ENCODE measurements around the gene ITIH5. TPM values are rescaled to one million over a fixed set of nuclear protein-coding genes. Genes with fewer than 3 reads are reported as not detected.

ITIH5 gene
- total RNA-seq, 2 experiments from 2014 or later = not detected

GRCh38 chr10:7601023-7601656, 65.6 kb downstream of the ITIH5 start:
- DNase-seq (no peak), ATAC-seq (ENCODE audit: poor library complexity) (no peak)
- ChIA-PET POLR2A (no interaction called here), CTCF (no interaction called here)
- Histone ChIP-seq H3K27me3 (ENCODE audit: control insufficient read depth in 1 of 2, insufficient read depth in 2 of 2, low read length in 2 of 2) (peaks cover 0 to 4% of the 10 kb centered on the region in 2 experiments), H3K4me1 (ENCODE audit: insufficient read depth, low read length) (no peaks in the 10 kb centered on the region), H3K9me3 (ENCODE audit: control insufficient read depth in 1 of 2, insufficient read depth in 1 of 2, low read length in 2 of 2) (no peaks in the 10 kb centered on the region), H3K36me3 (ENCODE audit: insufficient read depth, low read length) (no peaks in the 10 kb centered on the region), H3K4me3 (ENCODE audit: low read length) (no peak overlapping the region), H3K27ac (ENCODE audit: low read depth in 1 of 2, low read length in 2 of 2) (no peak overlapping the region)
- H3K9me3 Mint-ChIP-seq = no peaks in the 10 kb centered on the region
- H3K4me3 Mint-ChIP-seq = no peak overlapping the region
- no peaks in the 10 kb centered on the region for H3K27me3 Mint-ChIP-seq
- intact Hi-C loops (cut with DNase I, micrococcal nuclease) = no loop called here
- H3K4me1 Mint-ChIP-seq (ENCODE audit: low read depth) = peaks cover 16% of the 10 kb centered on the region
- no peak overlapping the region for H3K27ac Mint-ChIP-seq
- no peak for TF ChIP-seq CTCF (IDR thresholded peaks at IDR 0.05)
- no peaks in the 10 kb centered on the region for H3K36me3 Mint-ChIP-seq (ENCODE audit: low read depth)

- Mint-ChIP-seq H3K4me3 (no peak overlapping the region), H3K36me3 (ENCODE audit: low read depth) (no peaks in the 10 kb centered on the region), H3K4me1 (ENCODE audit: low read depth) (peaks cover 16% of the 10 kb centered on the region), H3K27ac (no peak overlapping the region), H3K9me3 (no peaks in the 10 kb centered on the region), H3K27me3 (no peaks in the 10 kb centered on the region)
- DNase-seq (no peak), ATAC-seq (ENCODE audit: poor library complexity) (no peak)
- intact Hi-C loops (cut with DNase I, micrococcal nuclease) = no loop called here
- Histone ChIP-seq H3K36me3 (ENCODE audit: insufficient read depth, low read length) (no peaks in the 10 kb centered on the region), H3K9me3 (ENCODE audit: control insufficient read depth in 1 of 2, insufficient read depth in 1 of 2, low read length in 2 of 2) (no peaks in the 10 kb centered on the region), H3K27ac (ENCODE audit: low read depth in 1 of 2, low read length in 2 of 2) (no peak overlapping the region), H3K4me1 (ENCODE audit: insufficient read depth, low read length) (no peaks in the 10 kb centered on the region), H3K27me3 (ENCODE audit: control insufficient read depth in 1 of 2, insufficient read depth in 2 of 2, low read length in 2 of 2) (peaks cover 0 to 4% of the 10 kb centered on the region in 2 experiments), H3K4me3 (ENCODE audit: low read length) (no peak overlapping the region)
- TF ChIP-seq CTCF (IDR thresholded peaks at IDR 0.05) = no peak
- ChIA-PET CTCF (no interaction called here), POLR2A (no interaction called here)
Observed at GRCh38 chr10:7598771-7599170, 68.0 kb downstream of the ITIH5 start.

GRCh38 chr10:7596356-7596755, 70.4 kb downstream of the ITIH5 start:
- Histone ChIP-seq H3K36me3 (ENCODE audit: insufficient read depth, low read length) (no peaks in the 10 kb centered on the region), H3K9me3 (ENCODE audit: control insufficient read depth in 1 of 2, insufficient read depth in 1 of 2, low read length in 2 of 2) (no peaks in the 10 kb centered on the region), H3K4me1 (ENCODE audit: insufficient read depth, low read length) (no peaks in the 10 kb centered on the region), H3K27ac (ENCODE audit: low read depth in 1 of 2, low read length in 2 of 2) (no peak overlapping the region), H3K4me3 (ENCODE audit: low read length) (no peak overlapping the region), H3K27me3 (ENCODE audit: control insufficient read depth in 1 of 2, insufficient read depth in 2 of 2, low read length in 2 of 2) (peaks cover 0 to 4% of the 10 kb centered on the region in 2 experiments)
- ATAC-seq (ENCODE audit: poor library complexity) = no peak
- ChIA-PET POLR2A (no interaction called here), CTCF (no interaction called here)
- no peak overlapping the region for H3K4me3 Mint-ChIP-seq
- TF ChIP-seq CTCF (IDR thresholded peaks at IDR 0.05) = no peak
- peaks cover 14% of the 10 kb centered on the region for H3K4me1 Mint-ChIP-seq (ENCODE audit: low read depth)
- no peak overlapping the region for H3K27ac Mint-ChIP-seq
- H3K9me3 Mint-ChIP-seq = no peaks in the 10 kb centered on the region
- intact Hi-C loops (cut with DNase I, micrococcal nuclease) = no loop called here
- no peaks in the 10 kb centered on the region for H3K27me3 Mint-ChIP-seq
- no peak for DNase-seq
- no peaks in the 10 kb centered on the region for H3K36me3 Mint-ChIP-seq (ENCODE audit: low read depth)

Measured in CD4-positive, alpha-beta T cell (primary cell).